ENCODE results near the gene ENO1. TPM values are rescaled to one million over a fixed set of nuclear protein-coding genes. Genes with fewer than 3 reads are reported as not detected.
A peak's percentile ranks its signal among the peaks of the same experiment; 100 is the strongest.
"Not testable (repeated sequence)": the region's sequence is repeated elsewhere in the genome, so short reads cannot be mapped to it uniquely, and the experiment has no call there.

The ENO1 gene
- total RNA-seq, 1 donor from 2014 or later: 828 TPM

DNA sequence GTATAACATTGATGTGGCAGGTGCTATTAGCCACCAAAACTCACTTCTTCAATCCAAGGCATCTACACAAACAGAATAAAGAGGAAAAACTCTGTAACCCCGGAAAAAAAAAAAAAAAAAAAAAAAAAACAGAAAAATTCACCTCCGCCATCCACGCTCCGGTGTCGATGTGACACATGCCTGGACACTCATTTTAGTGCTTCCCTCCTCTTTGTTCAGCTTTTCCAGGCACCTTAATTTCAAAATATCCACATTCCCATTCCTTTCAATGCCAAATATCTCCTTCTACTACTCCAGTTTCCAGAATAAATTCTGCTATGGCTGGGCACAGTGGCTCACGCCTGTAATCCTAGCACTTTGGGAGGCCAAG lies 55.2 kb downstream of the ENO1 start:
- no peak for DNase-seq (ENCODE audit: extremely low spot score, unreplicated experiment)
- Mint-ChIP-seq H3K27me3 (peaks cover 3% of the 10 kb centered on the region), H3K27ac (peak overlapping the region; percentile 40), H3K36me3 (no peaks in the 10 kb centered on the region), H3K4me1 (ENCODE audit: unreplicated experiment) (peaks cover 26% of the 10 kb centered on the region), H3K4me3 (peak overlapping the region; percentile 12), H3K9me3 (no peaks in the 10 kb centered on the region)
- TF ChIP-seq, protein P1, sequence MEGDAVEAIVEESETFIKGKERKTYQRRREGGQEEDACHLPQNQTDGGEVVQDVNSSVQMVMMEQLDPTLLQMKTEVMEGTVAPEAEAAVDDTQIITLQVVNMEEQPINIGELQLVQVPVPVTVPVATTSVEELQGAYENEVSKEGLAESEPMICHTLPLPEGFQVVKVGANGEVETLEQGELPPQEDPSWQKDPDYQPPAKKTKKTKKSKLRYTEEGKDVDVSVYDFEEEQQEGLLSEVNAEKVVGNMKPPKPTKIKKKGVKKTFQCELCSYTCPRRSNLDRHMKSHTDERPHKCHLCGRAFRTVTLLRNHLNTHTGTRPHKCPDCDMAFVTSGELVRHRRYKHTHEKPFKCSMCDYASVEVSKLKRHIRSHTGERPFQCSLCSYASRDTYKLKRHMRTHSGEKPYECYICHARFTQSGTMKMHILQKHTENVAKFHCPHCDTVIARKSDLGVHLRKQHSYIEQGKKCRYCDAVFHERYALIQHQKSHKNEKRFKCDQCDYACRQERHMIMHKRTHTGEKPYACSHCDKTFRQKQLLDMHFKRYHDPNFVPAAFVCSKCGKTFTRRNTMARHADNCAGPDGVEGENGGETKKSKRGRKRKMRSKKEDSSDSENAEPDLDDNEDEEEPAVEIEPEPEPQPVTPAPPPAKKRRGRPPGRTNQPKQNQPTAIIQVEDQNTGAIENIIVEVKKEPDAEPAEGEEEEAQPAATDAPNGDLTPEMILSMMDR (conservative IDR thresholded peaks at IDR 0.05): no peak

GRCh38 chr1:8822373-8823294 lies 55.9 kb downstream of the ENO1 start:
- Mint-ChIP-seq H3K27me3 (peaks cover 3% of the 10 kb centered on the region), H3K36me3 (no peaks in the 10 kb centered on the region), H3K9me3 (no peaks in the 10 kb centered on the region), H3K4me3 (peak overlapping the region; percentile 37), H3K27ac (peak overlapping the region; percentile 40), H3K4me1 (ENCODE audit: unreplicated experiment) (peaks cover 30% of the 10 kb centered on the region)
- no peak for DNase-seq (ENCODE audit: extremely low spot score, unreplicated experiment)
- TF ChIP-seq, protein P1 (conservative IDR thresholded peaks at IDR 0.05): no peak

DNA sequence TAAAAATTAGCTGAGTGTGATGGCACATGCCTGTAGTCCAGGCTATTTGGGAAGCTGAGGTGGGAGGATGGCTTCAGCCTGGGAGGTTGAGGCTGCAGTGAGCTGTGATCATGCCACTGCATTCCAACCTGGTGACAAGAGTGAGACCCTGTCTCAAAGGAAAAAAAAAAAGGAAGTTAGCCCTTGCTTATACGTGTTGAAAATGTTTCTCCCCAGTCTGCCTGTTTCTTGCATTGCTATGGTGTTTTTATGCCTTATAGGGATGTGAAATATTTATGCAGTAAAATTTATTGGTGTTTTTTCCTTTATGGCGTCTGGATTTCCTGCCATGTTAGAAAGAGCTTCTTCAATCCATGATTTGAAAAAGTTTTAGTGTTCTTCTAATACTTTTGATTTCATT lies 57.4 kb downstream of the ENO1 start:
- TF ChIP-seq, protein P1 (conservative IDR thresholded peaks at IDR 0.05): no peak
- no peaks in the 10 kb centered on the region for H3K36me3 Mint-ChIP-seq
- no peak overlapping the region for H3K4me3 Mint-ChIP-seq
- DNase-seq (ENCODE audit: extremely low spot score, unreplicated experiment): no peak
- peaks cover 29% of the 10 kb centered on the region for H3K4me1 Mint-ChIP-seq (ENCODE audit: unreplicated experiment)
- peak overlapping the region; percentile 50 for H3K27ac Mint-ChIP-seq
- H3K27me3 Mint-ChIP-seq: peaks cover 3% of the 10 kb centered on the region
- no peaks in the 10 kb centered on the region for H3K9me3 Mint-ChIP-seq

DNA sequence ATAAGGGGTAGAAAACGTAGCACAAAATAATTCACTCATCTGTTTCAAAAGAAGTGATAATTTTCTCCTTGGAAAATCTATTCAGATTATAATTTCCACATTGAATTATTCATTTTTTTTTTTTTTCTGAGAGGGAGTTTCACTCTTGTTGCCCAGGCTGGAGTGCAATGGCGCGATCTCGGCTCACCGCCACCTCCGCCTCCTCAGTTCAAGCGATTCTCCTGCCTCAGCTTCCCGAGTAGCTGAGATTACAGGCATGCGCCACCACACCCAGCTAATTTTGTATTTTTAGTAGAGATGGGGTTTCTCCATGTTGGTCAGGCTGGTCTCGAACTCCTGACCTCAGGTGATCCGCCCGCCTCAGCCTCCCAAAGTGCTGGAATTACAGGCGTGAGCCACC lies 59.7 kb downstream of the ENO1 start:
- H3K4me1 Mint-ChIP-seq (ENCODE audit: unreplicated experiment): peaks cover 48% of the 10 kb centered on the region
- H3K4me3 Mint-ChIP-seq: peak overlapping the region; percentile 88
- H3K27ac Mint-ChIP-seq: peak overlapping the region; percentile 87
- not testable (repeated sequence) for H3K9me3 Mint-ChIP-seq, H3K36me3 Mint-ChIP-seq, H3K27me3 Mint-ChIP-seq
- DNase-seq (ENCODE audit: extremely low spot score, unreplicated experiment): peak; percentile 29

DNA sequence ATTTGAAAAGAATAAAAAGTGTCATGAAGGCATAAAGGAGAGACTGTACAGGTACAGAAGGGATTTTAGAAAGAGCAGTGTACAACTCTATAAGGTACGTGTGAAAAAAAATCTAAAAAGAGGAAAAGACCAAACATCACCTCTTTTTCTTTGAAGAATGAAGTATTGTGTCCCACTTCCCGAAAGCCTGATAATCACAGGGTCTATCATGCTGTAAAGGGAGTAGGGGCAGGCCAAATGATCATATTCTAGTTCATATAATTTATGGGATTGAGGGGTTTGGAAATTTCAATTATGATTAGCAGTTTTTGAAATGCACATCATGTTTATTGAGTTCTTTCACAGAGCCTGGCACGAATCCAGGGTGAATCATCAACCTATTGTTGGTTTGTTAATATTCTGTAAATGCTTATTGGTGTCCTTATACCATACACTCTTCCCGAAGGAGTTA lies 60.1 kb downstream of the ENO1 start:
- peak overlapping the region; percentile 87 for H3K27ac Mint-ChIP-seq
- H3K4me1 Mint-ChIP-seq (ENCODE audit: unreplicated experiment): peaks cover 47% of the 10 kb centered on the region
- TF ChIP-seq, protein P1 (conservative IDR thresholded peaks at IDR 0.05): no peak
- no peaks in the 10 kb centered on the region for H3K36me3 Mint-ChIP-seq
- H3K27me3 Mint-ChIP-seq: no peaks in the 10 kb centered on the region
- no peaks in the 10 kb centered on the region for H3K9me3 Mint-ChIP-seq
- no peak for DNase-seq (ENCODE audit: extremely low spot score, unreplicated experiment)
- H3K4me3 Mint-ChIP-seq: peak overlapping the region; percentile 88

Data from type B pancreatic cell (in vitro differentiated cells).